Bone marrow (tissue), 2 donors: Measurements from ENCODE around the gene NRCAM.

Experiments used
- DNase-seq, 2 donors: peaks; one replicate each; lab custom pipeline; 2025; lab: John Stamatoyannopoulos, UW

The NRCAM gene

DNA sequence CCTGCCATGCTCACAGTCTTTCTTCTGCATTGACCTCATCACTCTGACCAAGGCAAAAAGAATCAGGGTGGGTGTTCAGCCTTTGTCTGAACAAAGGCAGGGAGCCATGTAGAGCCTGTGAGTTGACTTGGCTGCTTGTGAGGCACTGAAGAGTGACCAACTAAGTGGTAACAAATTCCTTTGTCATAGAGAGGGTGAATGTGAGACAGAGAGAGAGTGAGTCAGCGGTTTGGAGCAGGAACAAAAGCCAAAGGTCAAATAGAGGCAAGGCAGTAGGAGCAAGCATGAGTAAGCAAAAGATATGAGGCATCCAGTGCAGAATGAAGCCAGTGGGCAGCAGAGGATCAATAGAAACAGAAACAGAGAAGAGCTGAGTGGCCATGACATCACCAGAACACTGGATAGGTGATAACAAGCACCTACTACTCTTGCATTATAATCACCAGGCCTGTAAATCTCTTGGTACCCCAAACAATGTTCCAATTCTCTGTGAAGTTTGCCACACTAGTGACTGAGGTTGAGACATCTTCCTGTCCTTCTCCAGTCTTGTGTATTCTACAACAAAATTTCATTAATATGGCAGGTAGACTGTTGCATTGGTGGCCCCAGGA is 209.9 kb downstream of the NRCAM start:
- no peak for DNase-seq

DNA sequence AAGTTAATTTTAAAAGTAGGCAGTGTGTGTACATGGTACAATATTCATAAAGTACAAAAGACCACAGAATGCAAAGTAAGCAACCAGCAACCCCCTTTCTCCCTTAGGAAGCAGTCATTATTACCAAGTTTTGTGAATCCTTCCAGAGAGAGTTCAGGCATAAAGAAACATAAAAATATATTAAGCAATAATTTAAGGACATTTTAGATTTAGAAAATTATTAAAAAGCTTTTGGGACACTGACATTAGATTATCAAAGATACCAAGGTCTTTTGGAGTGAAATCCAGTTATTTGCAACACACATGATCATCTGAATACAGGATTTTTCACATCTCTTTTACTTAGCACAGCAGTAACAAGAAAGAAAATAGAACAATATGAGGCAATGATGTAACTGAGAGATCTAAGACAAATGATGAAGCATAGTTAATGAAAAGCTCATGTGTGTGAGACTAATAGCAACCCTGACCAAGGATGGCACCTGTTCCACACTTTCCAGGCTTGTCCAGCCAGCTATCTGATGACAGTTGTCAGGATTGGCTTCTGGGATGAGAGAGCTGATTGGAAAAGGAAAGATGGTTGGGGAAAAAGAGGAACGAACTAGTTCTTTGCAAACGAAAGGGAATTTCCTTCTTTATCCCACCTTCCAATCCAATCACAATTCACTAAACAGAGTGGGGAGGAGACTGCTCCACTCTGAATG is 210.6 kb downstream of the NRCAM start:
- DNase-seq, result no peak

DNA sequence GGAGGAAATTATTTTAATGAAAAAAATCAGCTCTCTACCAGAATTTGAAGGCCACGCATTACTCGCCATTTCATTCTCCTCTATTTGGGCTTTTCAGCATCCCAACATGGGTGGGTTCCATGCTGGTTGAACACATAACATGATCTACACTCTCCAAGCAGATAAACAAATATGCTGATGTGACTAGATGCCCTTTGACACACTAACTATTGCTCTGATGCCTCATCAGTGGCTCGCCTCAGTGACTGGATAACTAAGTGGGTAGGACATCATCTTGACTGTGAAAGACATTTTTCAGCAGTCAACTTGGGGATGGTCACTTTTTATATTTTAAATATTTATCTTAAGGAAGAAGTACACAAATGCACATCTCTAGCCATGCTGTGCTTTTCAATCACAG is 212.1 kb downstream of the NRCAM start:
- no peak for DNase-seq

DNA sequence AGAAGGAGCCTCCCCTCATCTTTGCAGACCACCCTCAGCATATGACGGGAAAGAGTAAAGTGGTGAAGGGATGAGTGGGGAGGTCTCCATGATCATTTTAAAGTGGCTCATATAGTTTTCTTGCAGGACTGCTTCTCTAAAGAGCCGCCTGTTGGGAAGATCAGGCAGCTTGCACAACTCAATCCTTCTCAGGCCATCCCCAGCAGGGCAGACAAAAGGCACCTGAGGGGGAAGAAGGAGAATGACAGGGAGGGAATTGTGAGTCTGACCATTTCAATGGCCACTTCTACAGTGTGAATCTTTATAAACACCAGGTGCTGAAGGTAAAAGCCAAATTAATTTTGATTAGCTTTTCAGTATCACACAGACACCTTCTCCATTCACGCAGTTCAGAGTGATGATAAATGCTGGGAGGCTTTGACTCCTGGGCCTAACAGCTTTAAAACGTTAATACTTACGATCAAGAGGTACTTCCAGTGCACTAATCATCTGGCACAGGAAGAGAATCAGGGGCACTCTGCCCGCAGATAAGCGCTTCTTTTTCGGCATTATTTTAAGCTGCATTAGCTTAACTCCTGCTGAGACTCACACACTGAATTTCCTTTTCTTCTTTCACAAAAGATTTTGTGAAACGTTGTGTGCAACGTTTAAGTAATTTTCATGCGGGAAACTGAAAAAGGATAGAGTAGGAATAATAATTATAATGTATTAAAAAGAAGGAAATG is 216.6 kb downstream of the NRCAM start:
- no peak for DNase-seq

DNA sequence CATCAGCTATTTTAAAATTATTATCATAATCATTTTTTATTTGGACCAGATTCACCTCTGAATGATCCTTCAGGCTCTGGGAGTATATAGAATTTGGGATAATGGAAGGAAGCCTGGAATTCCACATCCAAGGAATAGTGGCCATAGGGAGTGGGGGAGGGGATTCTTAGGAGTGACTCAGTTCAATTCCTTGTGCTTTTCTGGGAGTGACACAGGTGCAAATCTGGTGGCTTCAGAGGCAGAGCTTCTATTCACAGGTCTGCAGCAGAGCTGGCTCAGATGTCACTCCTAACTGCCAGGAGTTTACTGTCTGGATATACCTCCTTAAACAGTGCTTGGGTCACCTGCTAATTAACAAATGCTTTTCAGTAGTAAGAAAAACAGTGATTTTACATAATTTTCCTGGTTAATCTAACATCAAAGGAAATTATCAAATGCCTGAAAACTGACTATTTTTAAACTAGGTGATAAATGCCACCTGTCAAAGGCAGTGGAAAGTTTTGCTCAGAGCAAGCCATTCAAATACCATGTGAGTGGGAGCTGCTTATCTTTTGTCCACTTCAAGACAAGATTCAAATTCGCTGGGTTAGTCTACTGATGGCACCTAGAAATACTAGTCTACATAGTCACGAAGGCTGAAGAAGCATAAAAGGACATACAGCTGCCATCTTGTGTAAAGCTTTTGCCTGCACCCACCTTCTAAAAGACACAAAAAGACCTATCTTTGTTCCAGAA is 219.4 kb downstream of the NRCAM start:
- DNase-seq, result no peak

DNA sequence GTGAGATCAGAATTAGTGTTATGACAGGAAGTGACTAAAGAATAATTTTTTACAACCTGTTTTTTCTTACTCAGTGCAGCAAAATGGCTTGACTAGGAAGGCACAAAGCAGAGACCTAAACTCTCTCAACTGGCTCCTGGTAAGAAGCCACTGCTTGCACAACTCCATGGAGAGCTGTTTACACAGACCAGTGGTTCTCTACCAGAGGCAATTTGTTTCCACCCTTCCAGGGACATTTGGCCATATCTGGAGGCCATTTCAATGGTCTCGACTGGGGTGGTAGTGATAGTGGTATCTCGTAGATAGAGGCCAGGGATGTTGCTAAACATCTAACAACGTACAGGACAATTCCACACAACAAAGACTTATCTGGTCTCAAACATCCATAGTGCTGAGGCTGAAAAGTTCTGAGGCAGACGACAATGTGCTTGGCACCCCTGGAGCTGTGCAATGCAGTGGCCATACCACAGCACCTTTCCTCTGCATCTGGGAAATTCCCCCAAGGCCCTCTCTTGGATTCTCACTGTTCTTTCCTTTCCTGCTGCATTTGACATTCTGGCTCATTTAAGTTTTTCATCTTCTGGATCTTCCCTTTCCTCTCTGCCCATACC is 220.7 kb downstream of the NRCAM start:
- DNase-seq, result no peak

DNA sequence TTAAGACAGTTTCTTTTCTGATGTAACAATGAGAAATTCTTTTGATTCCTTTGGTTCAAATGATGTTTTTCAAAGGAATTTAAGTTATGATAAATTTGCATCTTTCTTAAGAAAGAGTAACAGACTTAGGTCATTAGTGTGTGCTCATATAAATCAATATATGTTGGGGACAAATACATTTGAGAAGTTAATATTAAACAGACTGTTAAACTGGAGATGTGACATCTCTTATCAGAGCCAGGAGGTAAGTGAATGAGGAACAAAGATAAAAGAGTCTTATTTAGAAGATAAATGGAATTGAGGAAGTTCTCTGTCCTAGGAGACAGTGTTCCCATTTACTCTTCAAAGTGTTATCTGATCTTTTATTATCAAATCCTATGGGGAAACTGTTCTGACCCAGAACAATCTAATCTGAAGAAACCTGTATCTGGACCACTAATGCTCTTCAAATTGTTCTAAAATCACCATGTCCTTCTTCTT is 221.2 kb downstream of the NRCAM start:
- DNase-seq, result no peak

DNA sequence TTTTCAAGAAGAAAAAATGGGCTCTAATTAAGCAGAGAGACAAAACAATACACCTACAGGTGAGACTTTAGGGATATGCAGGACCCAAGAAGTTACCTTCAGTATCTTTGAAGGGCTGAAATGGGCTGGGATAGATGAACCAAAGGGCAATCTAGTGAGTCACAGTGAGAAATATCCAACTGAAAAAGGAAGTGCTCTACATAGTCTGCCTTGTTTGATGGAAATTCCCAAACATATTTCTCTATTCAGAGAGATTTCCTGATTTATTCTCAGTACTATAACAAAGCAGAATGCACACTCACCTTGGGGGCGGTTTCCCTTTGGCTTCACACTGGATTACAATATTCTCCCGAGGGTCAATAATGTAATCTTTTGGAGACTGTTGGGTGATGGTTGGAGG is 222.0 kb downstream of the NRCAM start:
- DNase-seq, result no peak

DNA sequence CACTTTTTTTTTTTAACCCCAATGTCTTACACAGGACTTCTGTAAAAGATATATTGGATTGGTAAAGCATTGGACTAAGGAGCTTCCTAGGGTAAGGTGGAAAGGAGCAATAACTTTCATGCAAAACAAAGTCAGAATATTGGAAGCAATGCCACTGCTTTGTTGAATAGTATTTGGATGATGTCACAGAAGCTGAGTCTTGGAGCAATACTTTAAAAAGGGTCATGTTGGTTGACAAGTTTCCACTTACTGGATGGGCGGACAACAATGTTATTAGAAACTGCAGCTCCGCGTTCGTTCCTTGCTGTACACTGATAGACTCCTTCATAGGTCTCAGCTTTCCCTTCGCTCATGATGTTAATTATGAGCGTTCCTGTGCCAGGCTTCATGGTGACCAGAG is 224.2 kb downstream of the NRCAM start:
- no peak for DNase-seq

DNA sequence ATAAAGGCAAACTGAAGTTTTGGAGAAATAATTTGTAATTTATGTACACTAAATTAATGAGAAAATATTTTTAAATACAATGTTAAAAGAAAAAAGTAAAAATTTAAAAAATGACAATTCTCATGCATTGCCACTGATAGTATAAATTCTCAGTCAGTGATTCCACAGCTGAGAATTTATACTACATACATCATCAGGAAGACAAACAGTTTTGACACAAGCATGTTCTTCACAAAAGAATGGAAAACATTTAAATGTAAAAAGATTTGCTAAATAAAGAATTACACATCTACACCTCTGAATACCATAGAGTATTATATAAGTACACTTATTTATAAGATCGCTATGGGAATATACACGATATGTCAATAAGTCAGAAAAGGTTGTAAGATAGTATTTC is 225.0 kb downstream of the NRCAM start:
- no peak for DNase-seq

DNA sequence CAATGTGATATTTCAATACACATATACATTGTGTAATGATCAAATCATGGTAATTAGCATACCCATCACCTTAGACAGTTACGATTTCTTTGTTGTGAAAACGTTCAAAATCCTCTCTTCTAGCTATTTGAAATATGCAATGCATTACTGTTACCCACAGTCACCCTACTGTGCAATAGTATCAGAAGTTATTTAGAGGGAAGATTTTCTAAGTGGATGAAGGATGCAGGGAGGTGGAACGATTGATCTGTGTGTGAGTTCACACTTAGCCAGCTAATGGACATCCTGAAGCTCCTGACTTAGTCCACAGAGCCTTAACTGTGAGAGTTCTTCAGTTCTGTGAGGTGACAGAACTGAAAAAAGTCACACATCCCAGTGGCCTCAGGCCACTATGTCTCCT is 228.9 kb downstream of the NRCAM start:
- DNase-seq, result no peak

DNA sequence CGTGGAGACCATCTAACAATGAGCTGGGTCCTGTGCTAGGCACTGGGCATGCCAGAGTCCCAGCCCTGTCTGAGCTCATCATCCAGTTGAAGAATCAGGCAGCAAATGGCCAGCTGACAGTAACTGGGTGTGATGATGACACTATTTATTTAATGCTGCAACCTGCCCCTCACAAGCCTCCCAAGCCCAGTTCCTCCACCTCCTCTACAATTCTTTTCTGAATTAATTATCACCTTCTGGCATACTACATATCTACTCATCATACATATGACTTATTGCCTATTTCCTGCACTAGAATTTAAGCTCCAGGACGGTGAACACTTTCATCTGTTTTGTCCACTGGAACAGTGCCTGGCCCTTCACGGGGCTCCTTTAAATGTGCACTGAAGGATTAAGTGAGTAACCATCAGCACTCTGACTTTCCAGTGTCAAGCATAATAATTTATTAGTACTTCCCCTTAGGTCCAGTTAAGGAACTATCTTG is 229.4 kb downstream of the NRCAM start:
- no peak for DNase-seq

DNA sequence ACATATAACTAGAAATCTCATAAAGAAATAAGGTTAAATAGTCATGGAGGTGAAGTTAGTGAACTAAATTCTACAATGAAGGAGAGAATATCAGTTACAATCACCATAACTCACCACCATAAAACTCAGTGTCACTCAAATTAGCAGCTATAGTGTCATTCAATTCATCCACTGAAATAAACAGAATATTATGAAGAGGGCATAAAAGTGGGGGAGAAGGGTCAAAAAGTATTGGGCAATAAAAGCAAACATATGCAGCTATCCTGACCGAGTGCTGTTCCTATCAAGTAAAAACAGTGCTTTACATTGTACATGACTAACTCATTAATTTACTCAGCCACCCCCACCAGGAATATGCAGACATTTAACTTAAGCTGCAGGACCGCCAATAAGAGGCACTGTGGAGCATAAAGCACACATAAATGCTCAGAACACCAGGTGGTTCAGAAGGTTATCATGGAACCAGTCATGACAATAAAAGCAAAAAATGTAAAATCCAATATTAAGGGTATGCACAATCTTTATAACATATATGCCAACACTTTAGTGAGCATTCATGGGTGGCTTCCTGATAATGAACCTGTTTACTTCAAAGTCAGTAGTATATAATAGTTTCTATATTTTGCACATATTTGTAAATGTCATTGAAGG is 230.6 kb downstream of the NRCAM start:
- DNase-seq, result no peak

DNA sequence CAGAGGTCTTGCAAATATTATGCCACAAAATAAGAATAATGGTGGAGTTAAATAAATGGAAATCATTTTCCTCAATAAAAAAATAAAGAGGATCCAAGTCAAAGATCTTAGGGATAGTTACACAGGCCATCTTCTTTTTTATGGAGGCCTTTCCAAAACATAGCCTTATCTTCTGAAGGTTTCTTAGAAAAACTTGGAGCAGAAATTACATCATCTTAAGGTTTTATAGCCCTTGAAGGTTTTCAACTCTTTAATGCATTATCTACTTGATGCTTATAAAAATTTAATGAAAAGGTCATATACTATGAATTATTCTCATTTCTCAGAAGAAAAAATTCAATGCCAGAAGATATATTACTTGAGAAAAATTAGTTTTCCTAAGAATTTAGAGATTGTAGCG is 231.8 kb downstream of the NRCAM start:
- DNase-seq, result no peak

DNA sequence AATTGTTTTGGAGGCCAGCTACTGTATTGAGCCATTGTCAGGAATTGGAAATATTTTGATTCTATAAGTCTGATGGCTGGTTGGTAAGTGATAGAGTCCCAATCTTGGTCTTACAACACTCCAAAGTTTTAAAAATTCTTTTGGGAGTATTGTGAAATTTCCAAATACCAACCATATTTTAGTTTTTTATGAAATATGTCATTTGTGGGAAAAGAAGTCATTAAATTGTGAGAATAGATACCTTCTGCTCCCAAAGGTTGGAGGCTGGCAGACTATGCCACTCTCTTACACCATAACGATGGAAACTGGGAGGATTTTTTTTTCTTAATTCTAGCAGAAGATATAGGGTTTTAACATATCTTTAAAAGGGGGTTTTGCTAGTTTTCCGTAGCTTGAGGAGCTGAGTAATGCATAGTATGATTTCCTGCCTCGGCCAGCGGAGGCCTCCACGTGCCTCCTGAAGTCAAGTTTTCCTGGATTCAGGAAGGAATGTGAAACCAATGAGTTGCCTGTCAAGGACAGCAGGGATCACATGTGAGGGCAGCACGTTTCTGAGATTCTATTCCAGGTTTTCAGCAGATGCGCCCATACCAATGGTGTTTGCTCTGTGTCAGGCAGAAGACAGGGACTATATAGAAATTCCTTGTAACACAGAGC is 233.9 kb downstream of the NRCAM start:
- DNase-seq, result no peak

DNA sequence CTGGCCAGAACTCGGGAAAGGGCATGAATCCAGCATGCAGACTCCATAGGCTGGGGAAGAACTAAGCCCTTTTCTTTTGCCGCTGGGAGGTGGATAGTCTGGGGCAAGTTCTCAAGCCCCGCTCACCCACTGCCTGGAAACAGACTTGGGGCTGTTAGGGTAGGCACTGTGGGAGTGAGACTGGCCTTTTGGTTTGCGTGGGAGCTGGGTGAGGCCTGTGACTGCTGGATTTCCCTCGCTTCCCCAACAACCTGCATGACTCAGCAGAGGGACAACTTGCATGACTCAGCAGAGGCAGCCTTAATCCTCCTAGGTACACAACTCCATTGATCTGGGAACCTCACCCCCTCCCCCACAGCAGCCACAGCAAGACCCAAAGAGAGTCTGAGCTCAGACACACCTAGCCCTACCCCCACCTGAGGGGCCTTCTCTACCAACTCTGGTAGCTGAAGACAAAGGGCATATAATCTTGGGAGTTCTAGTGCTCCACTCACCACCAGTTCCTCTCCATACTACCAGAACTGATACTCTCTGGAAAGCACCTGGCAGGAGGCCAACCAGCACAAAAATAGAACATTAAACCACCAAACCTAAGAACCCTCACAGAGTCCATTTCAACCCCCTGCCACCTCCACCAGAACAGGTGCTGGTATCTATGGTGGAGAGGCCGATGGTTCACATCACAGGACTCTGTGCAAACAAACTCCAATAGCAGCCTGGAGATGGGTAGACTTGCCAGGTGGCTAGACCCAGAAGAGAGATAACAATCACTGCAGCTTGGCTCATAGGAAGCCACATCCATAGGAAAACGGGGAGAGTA is 244.6 kb downstream of the NRCAM start:
- no peak for DNase-seq

DNA sequence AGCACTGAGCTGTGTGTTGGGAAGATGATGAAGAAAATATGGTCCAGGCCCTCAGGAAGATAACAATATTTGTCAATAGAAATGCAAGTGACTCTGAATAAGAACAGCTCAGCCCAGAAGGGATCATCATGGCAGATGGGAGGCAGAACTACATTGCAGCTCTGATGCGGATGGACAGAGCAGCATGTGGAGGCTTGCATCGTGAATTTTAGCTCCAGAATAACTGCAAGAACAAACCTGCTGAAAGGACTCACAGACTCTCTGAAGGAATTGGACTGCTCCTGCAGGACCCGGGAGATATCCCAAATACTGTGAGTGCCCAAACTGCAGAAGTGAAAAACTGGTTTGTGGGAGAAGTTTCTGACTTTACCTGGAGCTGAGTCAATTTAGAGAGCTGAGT is 245.4 kb downstream of the NRCAM start:
- DNase-seq, result no peak

DNA sequence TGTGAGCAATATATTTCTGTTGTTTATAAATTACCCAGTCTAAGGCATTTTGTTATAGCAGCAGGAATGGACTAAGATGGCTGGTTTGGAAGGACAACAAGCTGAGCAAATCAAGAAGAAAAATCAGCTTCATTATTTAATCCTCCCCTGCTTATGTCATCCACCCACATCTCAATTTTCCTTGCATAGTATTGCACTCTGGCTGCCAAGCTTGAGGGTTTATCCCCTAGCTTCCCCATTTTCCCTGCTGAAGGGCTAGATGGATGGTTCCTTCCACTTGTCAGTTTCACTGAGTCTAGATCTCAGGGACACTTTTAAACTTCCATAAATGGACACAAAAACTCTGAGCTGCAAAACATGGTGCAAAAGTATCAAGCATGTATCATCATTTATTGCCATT is 250.9 kb downstream of the NRCAM start:
- DNase-seq, result no peak

DNA sequence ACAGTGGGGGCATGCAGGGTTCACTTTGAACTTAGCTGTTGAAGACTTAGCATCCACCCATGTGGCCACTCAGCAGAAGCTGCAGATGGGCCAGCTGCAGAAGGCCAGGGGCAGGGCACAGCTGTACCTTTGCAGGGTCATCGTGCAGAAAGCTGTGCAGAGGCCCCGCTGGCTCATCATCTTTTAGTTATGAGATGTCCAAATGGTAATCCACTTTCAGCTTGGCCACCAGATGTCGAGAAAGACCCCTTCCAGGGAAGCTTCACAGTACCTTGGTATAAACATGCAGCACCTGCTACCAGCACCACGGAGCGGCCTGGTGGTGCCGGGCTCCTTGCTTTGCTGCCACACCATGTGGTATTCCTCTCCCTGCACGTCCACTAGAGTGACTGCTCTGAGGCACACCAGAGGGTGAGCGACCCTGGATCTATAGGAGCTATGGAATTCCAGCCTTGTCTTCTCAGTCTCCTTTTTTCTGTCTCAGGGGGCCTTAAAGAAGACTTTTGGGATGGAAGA is 251.9 kb downstream of the NRCAM start:
- no peak for DNase-seq

DNA sequence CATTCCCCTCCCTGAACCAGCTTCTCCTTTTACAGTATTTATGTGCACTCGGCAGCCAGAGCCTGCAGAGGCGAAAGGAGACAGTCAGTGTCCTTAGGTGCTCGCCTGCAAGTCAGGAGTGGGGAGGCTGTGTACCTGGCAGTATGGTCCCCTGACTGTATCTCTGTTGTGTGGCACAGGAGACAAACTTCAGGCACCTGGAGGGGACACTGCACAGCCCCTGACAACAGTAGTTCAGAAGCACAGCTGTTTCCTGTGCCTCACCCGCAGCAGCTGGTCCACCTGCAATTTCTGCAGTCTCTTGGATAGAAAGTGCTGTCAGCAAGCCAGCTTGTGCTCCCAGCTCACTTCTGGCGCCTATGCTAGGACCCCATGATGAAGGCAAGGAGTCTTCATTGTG is 252.7 kb downstream of the NRCAM start:
- DNase-seq, result no peak
